G401.6 (cell line): Measurements from ENCODE around the gene GTF2H1.
"Not testable (repeated sequence)": the region's sequence is repeated elsewhere in the genome, so short reads cannot be mapped to it uniquely, and the experiment has no call there.

Source experiments
- FAIRE-seq: peaks from 2 replicates; lab custom pipeline; 2012; peaks lifted over from hg19 to GRCh38; lab: Jason Lieb, UNC

Gene GTF2H1

GRCh38 chr11:18319914-18320313 lies 2.5 kb upstream of the GTF2H1 start:
- no peak for FAIRE-seq

GRCh38 chr11:18320617-18321016 lies 1.8 kb upstream of the GTF2H1 start:
- no peak for FAIRE-seq

GRCh38 chr11:18321578-18321968 lies 794 bp upstream of the GTF2H1 start:
- FAIRE-seq: no peak

GRCh38 chr11:18322818-18323570 lies 627 bp downstream of the GTF2H1 start:
- no peak for FAIRE-seq

GRCh38 chr11:18323881-18324280 lies 1.5 kb downstream of the GTF2H1 start:
- not testable (repeated sequence) for FAIRE-seq

- no peak for FAIRE-seq
These were observed 2.0 kb downstream of the GTF2H1 start for GRCh38 chr11:18324381-18324780.

GRCh38 chr11:18329196-18329870 lies 7.0 kb downstream of the GTF2H1 start:
- FAIRE-seq: no peak

- no peak for FAIRE-seq
These were observed 8.6 kb downstream of the GTF2H1 start for GRCh38 chr11:18330921-18331320.

- no peak for FAIRE-seq
These were observed 9.9 kb downstream of the GTF2H1 start for GRCh38 chr11:18332302-18332701.

- FAIRE-seq: no peak
These were observed 10.5 kb downstream of the GTF2H1 start for GRCh38 chr11:18332891-18333290.

GRCh38 chr11:18347471-18348125 lies 25.2 kb downstream of the GTF2H1 start:
- FAIRE-seq: no peak

- no peak for FAIRE-seq
These were observed 30.2 kb downstream of the GTF2H1 start for GRCh38 chr11:18352581-18352980.

GRCh38 chr11:18358646-18359045 lies 36.3 kb downstream of the GTF2H1 start:
- FAIRE-seq: no peak

- FAIRE-seq: no peak
These were observed 38.8 kb downstream of the GTF2H1 start for GRCh38 chr11:18361154-18361553.

GRCh38 chr11:18364495-18365073 lies 42.2 kb downstream of the GTF2H1 start:
- no peak for FAIRE-seq

GRCh38 chr11:18365741-18366140 lies 43.4 kb downstream of the GTF2H1 start:
- FAIRE-seq: no peak

GRCh38 chr11:18366286-18366685 lies 43.9 kb downstream of the GTF2H1 start:
- FAIRE-seq: no peak

GRCh38 chr11:18367431-18367830 lies 45.1 kb downstream of the GTF2H1 start:
- no peak for FAIRE-seq

GRCh38 chr11:18368221-18368620 lies 45.9 kb downstream of the GTF2H1 start:
- FAIRE-seq: no peak

- FAIRE-seq: no peak
These were observed 47.0 kb downstream of the GTF2H1 start for GRCh38 chr11:18369398-18369797.

- no peak for FAIRE-seq
These were observed 48.9 kb downstream of the GTF2H1 start for GRCh38 chr11:18371279-18371678.

GRCh38 chr11:18372201-18372600 lies 49.8 kb downstream of the GTF2H1 start:
- FAIRE-seq: no peak

GRCh38 chr11:18374956-18375355 lies 52.6 kb downstream of the GTF2H1 start:
- FAIRE-seq: no peak
